Activated naive CD8-positive, alpha-beta T cell treated with anti-CD3 and anti-CD28 coated beads, Interleukin-2, amount 10 ng/mL, durations not matched to agents 7 days and 5 days (primary cell): ENCODE measurements around the gene TNFRSF4. TPM values are rescaled to one million over a fixed set of nuclear protein-coding genes. Genes with fewer than 3 reads are reported as not detected.

Experiments
- ATAC-seq: fragments of 150-1000 bp; cut with Tn5 transposase; one replicate; pipeline ENCODE4 v1.10.0; 2021; ENCODE audit warnings: low read depth, moderate library complexity
- POLR2A ChIA-PET: fragments of 350-600 bp; sonication (Branson Sonifier 250); formaldehyde crosslinking; loops from one replicate; lab custom pipeline; 2021; ENCODE audit warnings: antibody characterized with exemption; lab: Charles Lee
- DNase-seq: peaks from one replicate; pipeline ENCODE4 v3.0.0; 2021
- H3K27ac Mint-ChIP-seq: one replicate; pipeline ENCODE4 v1.8.0; 2022; ENCODE audit warnings: mild to moderate bottlenecking, mixed read lengths
- H3K27me3 Mint-ChIP-seq: one replicate; pipeline ENCODE4 v1.8.0; 2022; ENCODE audit warnings: mild to moderate bottlenecking, moderate library complexity, mixed read lengths
- H3K36me3 Mint-ChIP-seq: one replicate; pipeline ENCODE4 v1.8.0; 2021; ENCODE audit warnings: mild to moderate bottlenecking, mixed read lengths
- H3K4me1 Mint-ChIP-seq: one replicate; pipeline ENCODE4 v1.8.0; 2021; ENCODE audit warnings: mixed read lengths
- H3K4me3 Mint-ChIP-seq: one replicate; pipeline ENCODE4 v1.8.0; 2022; ENCODE audit warnings: mild to moderate bottlenecking, moderate library complexity, mixed read lengths
- H3K9me3 Mint-ChIP-seq: one replicate; pipeline ENCODE4 v1.8.0; 2021; ENCODE audit warnings: mixed read lengths
- total RNA-seq, 2 experiments: library from RNA; stranded (reverse); gene quantifications; one replicate each; pipeline ENCODE4 v1.2.3, GENCODE V29; 2021

TNFRSF4 gene
- total RNA-seq, 2 experiments from 2014 or later = 2.4 to 3.1 TPM

- H3K4me1 Mint-ChIP-seq = peaks cover 9% of the 10 kb centered on the region
- H3K9me3 Mint-ChIP-seq = no peaks in the 10 kb centered on the region
- POLR2A ChIA-PET = interaction anchor here (1.0 kb wide), 1 partner anchor 157 kb away, joined by 4 read pairs; the partner anchor contains the start of gene ISG15
- H3K27me3 Mint-ChIP-seq = peaks cover 17% of the 10 kb centered on the region
- no peaks in the 10 kb centered on the region for H3K36me3 Mint-ChIP-seq
- no peak overlapping the region for H3K4me3 Mint-ChIP-seq
- no peak for ATAC-seq
- no peak overlapping the region for H3K27ac Mint-ChIP-seq
- DNase-seq = peak; percentile 31
These were observed 42.8 kb downstream of the TNFRSF4 start for GRCh38 chr1:1171161-1171545.

GRCh38 chr1:1170215-1171091 lies 43.5 kb downstream of the TNFRSF4 start:
- Mint-ChIP-seq H3K36me3 (no peaks in the 10 kb centered on the region), H3K9me3 (no peaks in the 10 kb centered on the region), H3K27ac (peak overlapping the region; percentile 79), H3K27me3 (peaks cover 12% of the 10 kb centered on the region), H3K4me3 (no peak overlapping the region), H3K4me1 (peaks cover 9% of the 10 kb centered on the region)
- POLR2A ChIA-PET = interaction anchor here (1.0 to 1.3 kb wide), 2 partner anchors 40 to 157 kb away, joined by 4 read pairs; partner anchors contain the start of gene ISG15
- ATAC-seq (no peak), DNase-seq (peak; percentile 29)

GRCh38 chr1:1169429-1170214 lies 44.3 kb downstream of the TNFRSF4 start:
- Mint-ChIP-seq H3K36me3 (no peaks in the 10 kb centered on the region), H3K27me3 (peaks cover 8% of the 10 kb centered on the region), H3K27ac (no peak overlapping the region), H3K4me3 (no peak overlapping the region), H3K9me3 (no peaks in the 10 kb centered on the region), H3K4me1 (peaks cover 9% of the 10 kb centered on the region)
- POLR2A ChIA-PET = interaction anchor here (1.3 kb wide), 1 partner anchor 39 kb away, joined by 4 read pairs; no protein-coding TSS in a partner anchor
- DNase-seq = no peak
- ATAC-seq = no peak

GRCh38 chr1:1168451-1169411 lies 45.2 kb downstream of the TNFRSF4 start:
- Mint-ChIP-seq H3K36me3 (no peaks in the 10 kb centered on the region), H3K9me3 (no peaks in the 10 kb centered on the region), H3K27me3 (peaks cover 5% of the 10 kb centered on the region), H3K4me1 (peaks cover 7% of the 10 kb centered on the region), H3K27ac (no peak overlapping the region), H3K4me3 (no peak overlapping the region)
- DNase-seq (no peak), ATAC-seq (no peak)
- POLR2A ChIA-PET = interaction anchor here (1.0 kb wide), 1 partner anchor 24 kb away, joined by 3 read pairs; no protein-coding TSS in a partner anchor

GRCh38 chr1:1167841-1168450 lies 46.0 kb downstream of the TNFRSF4 start:
- H3K9me3 Mint-ChIP-seq = no peaks in the 10 kb centered on the region
- DNase-seq = no peak
- H3K36me3 Mint-ChIP-seq = no peaks in the 10 kb centered on the region
- POLR2A ChIA-PET = interaction anchor here (1.0 kb wide), 1 partner anchor 23 kb away, joined by 3 read pairs; no protein-coding TSS in a partner anchor
- ATAC-seq = no peak
- H3K27ac Mint-ChIP-seq = no peak overlapping the region
- H3K4me1 Mint-ChIP-seq = peaks cover 7% of the 10 kb centered on the region
- no peak overlapping the region for H3K4me3 Mint-ChIP-seq
- peaks cover 5% of the 10 kb centered on the region for H3K27me3 Mint-ChIP-seq

GRCh38 chr1:1167398-1167821 lies 46.5 kb downstream of the TNFRSF4 start:
- Mint-ChIP-seq H3K4me3 (no peak overlapping the region), H3K4me1 (peaks cover 7% of the 10 kb centered on the region), H3K9me3 (no peaks in the 10 kb centered on the region), H3K27me3 (peaks cover 3% of the 10 kb centered on the region), H3K27ac (no peak overlapping the region), H3K36me3 (no peaks in the 10 kb centered on the region)
- no peak for DNase-seq
- ATAC-seq = no peak
- POLR2A ChIA-PET = no interaction called here

GRCh38 chr1:1166642-1167397 lies 47.1 kb downstream of the TNFRSF4 start:
- DNase-seq = no peak
- H3K9me3 Mint-ChIP-seq = no peaks in the 10 kb centered on the region
- POLR2A ChIA-PET = no interaction called here

GRCh38 chr1:1165900-1166421 lies 48.0 kb downstream of the TNFRSF4 start:
- H3K27ac Mint-ChIP-seq = no peak overlapping the region
- POLR2A ChIA-PET = interaction anchor here (1.0 kb wide), 1 partner anchor 13 kb away, joined by 3 read pairs; no protein-coding TSS in a partner anchor
- peaks cover 2% of the 10 kb centered on the region for H3K4me1 Mint-ChIP-seq
- H3K9me3 Mint-ChIP-seq = no peaks in the 10 kb centered on the region
- H3K36me3 Mint-ChIP-seq = no peaks in the 10 kb centered on the region
- ATAC-seq (no peak), DNase-seq (no peak)
- H3K4me3 Mint-ChIP-seq = no peak overlapping the region
- peaks cover 3% of the 10 kb centered on the region for H3K27me3 Mint-ChIP-seq

More at GRCh38 chr1:1166642-1167397, 47.1 kb downstream of the TNFRSF4 start:
- peaks cover 3% of the 10 kb centered on the region for H3K27me3 Mint-ChIP-seq
- no peak for ATAC-seq
- no peaks in the 10 kb centered on the region for H3K36me3 Mint-ChIP-seq
- H3K4me1 Mint-ChIP-seq = peaks cover 2% of the 10 kb centered on the region
- no peak overlapping the region for H3K4me3 Mint-ChIP-seq
- no peak overlapping the region for H3K27ac Mint-ChIP-seq

GRCh38 chr1:1165485-1165884 lies 48.5 kb downstream of the TNFRSF4 start:
- Mint-ChIP-seq H3K4me1 (peaks cover 2% of the 10 kb centered on the region), H3K27ac (no peak overlapping the region), H3K36me3 (no peaks in the 10 kb centered on the region), H3K9me3 (no peaks in the 10 kb centered on the region), H3K4me3 (no peak overlapping the region), H3K27me3 (peaks cover 3% of the 10 kb centered on the region)
- ATAC-seq = no peak
- DNase-seq = no peak
- POLR2A ChIA-PET = interaction anchor here (1.0 kb wide), 1 partner anchor 12 kb away, joined by 3 read pairs; no protein-coding TSS in a partner anchor

- POLR2A ChIA-PET = interaction anchor here (1.0 kb wide), 1 partner anchor 12 kb away, joined by 3 read pairs; no protein-coding TSS in a partner anchor
- ATAC-seq (no peak), DNase-seq (no peak)
- no peaks in the 10 kb centered on the region for H3K36me3 Mint-ChIP-seq
- H3K4me3 Mint-ChIP-seq = no peak overlapping the region
- H3K9me3 Mint-ChIP-seq = no peaks in the 10 kb centered on the region
- H3K27me3 Mint-ChIP-seq = no peaks in the 10 kb centered on the region
- H3K27ac Mint-ChIP-seq = no peak overlapping the region
- no peaks in the 10 kb centered on the region for H3K4me1 Mint-ChIP-seq
These were observed 49.1 kb downstream of the TNFRSF4 start for GRCh38 chr1:1164701-1165451.

GRCh38 chr1:1164361-1164700 lies 49.6 kb downstream of the TNFRSF4 start:
- H3K4me3 Mint-ChIP-seq = no peak overlapping the region
- no peak for DNase-seq
- H3K27me3 Mint-ChIP-seq = no peaks in the 10 kb centered on the region
- no peaks in the 10 kb centered on the region for H3K9me3 Mint-ChIP-seq
- H3K4me1 Mint-ChIP-seq = no peaks in the 10 kb centered on the region
- no peak overlapping the region for H3K27ac Mint-ChIP-seq
- ATAC-seq = no peak
- no peaks in the 10 kb centered on the region for H3K36me3 Mint-ChIP-seq
- POLR2A ChIA-PET = no interaction called here
